Esophagus muscularis mucosa (tissue), 4 donors: ENCODE results near the gene MEGF8.

Source experiments
- EP300 ChIP-seq: sonication (generic); formaldehyde crosslinking; IDR thresholded peaks from one replicate; pipeline ENCODE4 v1.6.1; 2017; ENCODE audit warnings: antibody characterized with exemption
- POLR2A ChIP-seq: fragments of 450-650 bp; IDR thresholded peaks from one replicate; pipeline ENCODE4 v1.6.1; 2017; ENCODE audit warnings: antibody characterized with exemption, moderate library complexity, mild to moderate bottlenecking, low read depth
- TF ChIP-seq, protein P1 (sequence below), 3 experiments: fragments of 200-600 bp in 2 of 3; fragments of 450-650 bp in 1 of 3; sonication (generic) in 2 of 3; IDR thresholded peaks; one replicate each; pipeline ENCODE4 v1.5.1; 2017 to 2019; ENCODE audit warnings: antibody characterized with exemption in 3 of 3, mild to moderate bottlenecking in 2 of 3, moderate library complexity in 1 of 3

GRCh38 chr19:42356686-42357085 is 31.3 kb downstream of the MEGF8 start:
- TF ChIP-seq, protein P1, sequence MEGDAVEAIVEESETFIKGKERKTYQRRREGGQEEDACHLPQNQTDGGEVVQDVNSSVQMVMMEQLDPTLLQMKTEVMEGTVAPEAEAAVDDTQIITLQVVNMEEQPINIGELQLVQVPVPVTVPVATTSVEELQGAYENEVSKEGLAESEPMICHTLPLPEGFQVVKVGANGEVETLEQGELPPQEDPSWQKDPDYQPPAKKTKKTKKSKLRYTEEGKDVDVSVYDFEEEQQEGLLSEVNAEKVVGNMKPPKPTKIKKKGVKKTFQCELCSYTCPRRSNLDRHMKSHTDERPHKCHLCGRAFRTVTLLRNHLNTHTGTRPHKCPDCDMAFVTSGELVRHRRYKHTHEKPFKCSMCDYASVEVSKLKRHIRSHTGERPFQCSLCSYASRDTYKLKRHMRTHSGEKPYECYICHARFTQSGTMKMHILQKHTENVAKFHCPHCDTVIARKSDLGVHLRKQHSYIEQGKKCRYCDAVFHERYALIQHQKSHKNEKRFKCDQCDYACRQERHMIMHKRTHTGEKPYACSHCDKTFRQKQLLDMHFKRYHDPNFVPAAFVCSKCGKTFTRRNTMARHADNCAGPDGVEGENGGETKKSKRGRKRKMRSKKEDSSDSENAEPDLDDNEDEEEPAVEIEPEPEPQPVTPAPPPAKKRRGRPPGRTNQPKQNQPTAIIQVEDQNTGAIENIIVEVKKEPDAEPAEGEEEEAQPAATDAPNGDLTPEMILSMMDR (IDR thresholded peaks at IDR 0.05): no peak
- no peak for TF ChIP-seq POLR2A
- TF ChIP-seq EP300: no peak
